CD4-positive, alpha-beta T cell (primary cell): ENCODE measurements around the gene GPR35. TPM values are rescaled to one million over a fixed set of nuclear protein-coding genes. Genes with fewer than 3 reads are reported as not detected.
A peak's percentile ranks its signal among the peaks of the same experiment; 100 is the strongest.

Experiments used
- ATAC-seq: fragments of 200-7000 bp; cut with Tn5 transposase; one replicate; pipeline ENCODE4 v1.10.0; 2022; ENCODE audit warnings: mild to moderate bottlenecking; ENCODE audit not compliant: poor library complexity
- CTCF ChIA-PET: fragments of 350-600 bp; sonication (Branson Sonifier 250); formaldehyde crosslinking; loops from one replicate; lab custom pipeline; 2021; ENCODE audit warnings: antibody characterized with exemption, inconsistent platforms; lab: Charles Lee
- POLR2A ChIA-PET: fragments of 350-600 bp; sonication (Branson Sonifier 250); formaldehyde crosslinking; loops from one replicate; lab custom pipeline; 2021; ENCODE audit warnings: antibody characterized with exemption, inconsistent platforms; lab: Charles Lee
- DNase-seq, 14 experiments: peaks; one replicate each; pipeline ENCODE4 v3.0.0-alpha.2; 2013 to 2020; ENCODE audit warnings: mixed read lengths in 2 of 14
- H3K27ac ChIP-seq, 2 donors: one replicate each; pipeline versions ENCODE4 v1.5.1 to v1.7.0; 2013; ENCODE audit warnings: low read length in 2 of 2, low read depth in 1 of 2, mild to moderate bottlenecking in 1 of 2
- H3K27me3 ChIP-seq, 2 experiments: 1 replicate in 1 of 2; 2 replicates in 1 of 2; pipeline versions ENCODE4 v1.6.1 to v1.7.0; 2013; ENCODE audit warnings: low read length in 2 of 2, control low read depth in 1 of 2, mild to moderate bottlenecking in 1 of 2, moderate library complexity in 1 of 2; ENCODE audit not compliant: insufficient read depth in 2 of 2, control insufficient read depth in 1 of 2
- H3K36me3 ChIP-seq: one replicate; pipeline ENCODE4 v1.6.1; 2013; ENCODE audit warnings: low read length, control low read depth; ENCODE audit not compliant: insufficient read depth
- H3K4me1 ChIP-seq: one replicate; pipeline ENCODE4 v1.6.1; 2013; ENCODE audit warnings: low read length, control low read depth; ENCODE audit not compliant: insufficient read depth
- H3K4me3 ChIP-seq: one replicate; pipeline ENCODE4 v1.5.1; 2013; ENCODE audit warnings: mild to moderate bottlenecking, low read length, moderate library complexity
- H3K9me3 ChIP-seq, 2 experiments: 1 replicate in 1 of 2; 2 replicates in 1 of 2; pipeline versions ENCODE4 v1.6.1 to v1.7.0; 2013; ENCODE audit warnings: low read length in 2 of 2, mild to moderate bottlenecking in 2 of 2, control low read depth in 1 of 2, moderate library complexity in 1 of 2; ENCODE audit not compliant: control insufficient read depth in 1 of 2, insufficient read depth in 1 of 2
- H3K27ac Mint-ChIP-seq: one replicate; pipeline ENCODE4 v1.8.0; 2020; ENCODE audit warnings: mixed read lengths
- H3K27me3 Mint-ChIP-seq: one replicate; pipeline ENCODE4 v1.8.0; 2021; ENCODE audit warnings: mixed read lengths
- H3K36me3 Mint-ChIP-seq: one replicate; pipeline ENCODE4 v1.8.0; 2021; ENCODE audit warnings: low read depth, mixed read lengths
- H3K4me1 Mint-ChIP-seq: one replicate; pipeline ENCODE4 v1.8.0; 2021; ENCODE audit warnings: low read depth, mixed read lengths
- H3K4me3 Mint-ChIP-seq: one replicate; pipeline ENCODE4 v1.8.0; 2020; ENCODE audit warnings: mild to moderate bottlenecking, mixed read lengths
- H3K9me3 Mint-ChIP-seq: one replicate; pipeline ENCODE4 v1.8.0; 2020; ENCODE audit warnings: mixed read lengths
- CTCF ChIP-seq: fragments of 200-600 bp; IDR thresholded peaks from one replicate; pipeline ENCODE4 v1.8.0; 2022; ENCODE audit warnings: antibody characterized with exemption, mild to moderate bottlenecking
- intact Hi-C, 2 experiments: fragments of 100-400 bp; cut with DNase I in 1 of 2; cut with micrococcal nuclease in 1 of 2; formaldehyde crosslinking; loops; one replicate each; pipeline versions ENCODE4 v1.15.1 to v1.9.0; 2023 to 2025; cut with DNase I, micrococcal nuclease
- total RNA-seq, 174 experiments: library from RNA in 2 of 174; stranded (reverse) in 2 of 174; gene quantifications; one replicate each; pipeline ENCODE4 v1.2.3 and lab custom pipeline; 2021 to 2026

The GPR35 gene
- total RNA-seq, 2 experiments from 2014 or later, result 7.1 to 7.2 TPM

- H3K4me3 Mint-ChIP-seq, result no peak overlapping the region
- DNase-seq (peak in 2 of 14 experiments; percentile 5 to 30), ATAC-seq (no peak)
- Histone ChIP-seq H3K9me3 (no peaks in the 10 kb centered on the region), H3K27me3 (no peaks in the 10 kb centered on the region), H3K4me3 (no peak overlapping the region), H3K27ac (no peak overlapping the region), H3K4me1 (peaks cover 6% of the 10 kb centered on the region), H3K36me3 (peaks cover 81% of the 10 kb centered on the region)
- ChIA-PET POLR2A (no interaction called here), CTCF (no interaction called here)
- peaks cover 30% of the 10 kb centered on the region for H3K36me3 Mint-ChIP-seq
- no peaks in the 10 kb centered on the region for H3K9me3 Mint-ChIP-seq
- no peaks in the 10 kb centered on the region for H3K4me1 Mint-ChIP-seq
- H3K27me3 Mint-ChIP-seq, result no peaks in the 10 kb centered on the region
- no peak overlapping the region for H3K27ac Mint-ChIP-seq
- no peak for TF ChIP-seq CTCF
- intact Hi-C loops, result no loop called here
Measured at GRCh38 chr2:240596080-240596460, 29.2 kb upstream of the GPR35 start.

- intact Hi-C loops, result no loop called here
- ATAC-seq, result no peak
- ChIA-PET POLR2A (no interaction called here), CTCF (no interaction called here)
- Histone ChIP-seq H3K27me3 (no peaks in the 10 kb centered on the region), H3K9me3 (no peaks in the 10 kb centered on the region), H3K4me3 (no peak overlapping the region), H3K36me3 (peaks cover 76% of the 10 kb centered on the region), H3K4me1 (peaks cover 6% of the 10 kb centered on the region), H3K27ac (peak overlapping the region in 1 of 2 donors; percentile 7)
- DNase-seq, result peak in 2 of 14 experiments; percentile 6 to 30
- Mint-ChIP-seq H3K4me3 (no peak overlapping the region), H3K9me3 (no peaks in the 10 kb centered on the region), H3K27me3 (no peaks in the 10 kb centered on the region), H3K36me3 (peaks cover 25% of the 10 kb centered on the region), H3K27ac (no peak overlapping the region), H3K4me1 (no peaks in the 10 kb centered on the region)
- TF ChIP-seq CTCF, result no peak
Measured at GRCh38 chr2:240596491-240596931, 28.8 kb upstream of the GPR35 start.

GRCh38 chr2:240597054-240597418 is 28.2 kb upstream of the GPR35 start:
- POLR2A ChIA-PET, result no interaction called here
- peaks cover 6% of the 10 kb centered on the region for H3K4me1 ChIP-seq
- intact Hi-C loops, result no loop called here
- H3K4me3 ChIP-seq, result no peak overlapping the region
- Mint-ChIP-seq H3K9me3 (no peaks in the 10 kb centered on the region), H3K4me3 (no peak overlapping the region), H3K27me3 (no peaks in the 10 kb centered on the region), H3K4me1 (no peaks in the 10 kb centered on the region), H3K27ac (no peak overlapping the region), H3K36me3 (peaks cover 24% of the 10 kb centered on the region)
- ATAC-seq, result no peak
- no peak for TF ChIP-seq CTCF
- H3K27ac ChIP-seq, result peak overlapping the region in 1 of 2 donors; percentile 7
- H3K9me3 ChIP-seq, result no peaks in the 10 kb centered on the region
- H3K27me3 ChIP-seq, result no peaks in the 10 kb centered on the region
- peaks cover 71% of the 10 kb centered on the region for H3K36me3 ChIP-seq
- peak in 1 of 14 experiments; percentile 1 for DNase-seq
- CTCF ChIA-PET, result no interaction called here
